K562 (cell line): ENCODE measurements around the gene DNAJC30. TPM values are rescaled to one million over a fixed set of nuclear protein-coding genes. Genes with fewer than 3 reads are reported as not detected.
A peak's percentile ranks its signal among the peaks of the same experiment; 100 is the strongest.

Experiments
- ATAC-seq: fragments of 200-7000 bp; cut with Tn5 transposase; 3 replicates; pipeline ENCODE4 v1.9.1; 2020; ENCODE audit warnings: moderate library complexity
- BruUV-seq: library from RNA; stranded (reverse); fragments of 400-500 nt; replicated peaks from 2 replicates; lab custom pipeline; 2021; lab: Mats Ljungman, UMichigan
- CTCF ChIA-PET: fragments of 300-600 bp; formaldehyde crosslinking; extraction: SDS; loops from one replicate; lab custom pipeline; 2021; ENCODE audit warnings: low intra/inter-chr PET ratio; lab: Yijun Ruan, JAX
- POLR2A ChIA-PET: fragments of 300-600, 350-650 bp; sonication (Branson Sonifier 250); formaldehyde crosslinking; extraction: SDS; loops from one replicate; lab custom pipeline; 2021; ENCODE audit warnings: antibody characterized with exemption, inconsistent platforms; lab: Yijun Ruan, JAX
- DNase-seq, 4 experiments: peaks; one replicate each; pipeline versions ENCODE4 v3.0.0 to v3.0.0-alpha.2; 2011 to 2018; ENCODE audit warnings: low spot score in 3 of 4, mixed read lengths in 3 of 4; ENCODE audit errors: extremely low read depth in 1 of 4
- FAIRE-seq: peaks from 2 replicates; lab custom pipeline; 2011; peaks lifted over from hg19 to GRCh38; lab: Jason Lieb, UNC
- H2AFZ ChIP-seq: 2 replicates; pipeline ENCODE4 v1.6.0; 2011; ENCODE audit warnings: low read depth, low read length, control low read depth, inconsistent platforms
- H3K27ac ChIP-seq: fragments of 200-600 bp; 3 replicates; pipeline ENCODE4 v1.8.0; 2011; ENCODE audit warnings: low read depth, mild to moderate bottlenecking, control low read depth, inconsistent platforms, low read length, moderate library complexity, mixed read lengths; ENCODE audit errors: extremely low read depth
- H3K27me3 ChIP-seq, 2 experiments: fragments of 300-600 bp in 1 of 2; 2 replicates in 1 of 2; 3 replicates in 1 of 2; pipeline versions ENCODE4 v1.6.0 to v1.8.0; 2011; ENCODE audit warnings: inconsistent platforms in 2 of 2, low read length in 2 of 2, mild to moderate bottlenecking in 1 of 2, mixed read lengths in 1 of 2, moderate library complexity in 1 of 2; ENCODE audit not compliant: control insufficient read depth in 2 of 2, insufficient read depth in 2 of 2
- H3K36me3 ChIP-seq: fragments of 300-600 bp; 3 replicates; pipeline ENCODE4 v1.8.0; 2011; ENCODE audit warnings: mild to moderate bottlenecking, low read length, inconsistent platforms; ENCODE audit not compliant: control insufficient read depth, insufficient read depth
- H3K4me1 ChIP-seq, 2 experiments: fragments of 200-600 bp in 1 of 2; replicated peaks in 1 of 2; 2 replicates in 1 of 2; 3 replicates in 1 of 2; pipeline versions ENCODE4 v1.5.1 to v1.8.0; 2011; ENCODE audit warnings: inconsistent platforms in 2 of 2, low read length in 2 of 2, mild to moderate bottlenecking in 1 of 2, mixed read lengths in 1 of 2, moderate library complexity in 1 of 2; ENCODE audit not compliant: control insufficient read depth in 2 of 2, insufficient read depth in 2 of 2
- H3K4me2 ChIP-seq: 2 replicates; pipeline ENCODE4 v1.6.1; 2011; ENCODE audit warnings: low read length, control low read depth, inconsistent platforms, mixed read lengths; ENCODE audit not compliant: insufficient read depth
- H3K4me3 ChIP-seq: fragments of 200-600 bp; sonication (generic), shearing (Covaris generic); 2 replicates; pipeline ENCODE4 v1.5.1; 2016; ENCODE audit warnings: control low read depth, inconsistent platforms
- H3K79me2 ChIP-seq: fragments of 200-600 bp; 3 replicates; pipeline ENCODE4 v1.8.0; 2011; ENCODE audit warnings: low read length, inconsistent platforms; ENCODE audit not compliant: control insufficient read depth, insufficient read depth
- H3K9ac ChIP-seq, 2 experiments: 2 replicates each; pipeline versions ENCODE4 v1.6.0 to v1.6.1; 2011; ENCODE audit warnings: low read depth in 2 of 2, low read length in 2 of 2, control low read depth in 1 of 2, inconsistent platforms in 1 of 2, mild to moderate bottlenecking in 1 of 2, mixed read lengths in 1 of 2; ENCODE audit not compliant: insufficient read depth in 1 of 2
- H3K9me1 ChIP-seq: one replicate; pipeline ENCODE4 v1.6.0; 2011; ENCODE audit warnings: inconsistent platforms, mild to moderate bottlenecking, low read length, moderate library complexity; ENCODE audit not compliant: control insufficient read depth, insufficient read depth
- H3K9me3 ChIP-seq: replicated peaks from 2 replicates; pipeline ENCODE4 v1.5.1; 2011; ENCODE audit warnings: low read depth, low read length, inconsistent platforms; ENCODE audit not compliant: control insufficient read depth, insufficient read depth
- H4K20me1 ChIP-seq: replicated peaks from 2 replicates; pipeline ENCODE4 v1.6.1; 2011; ENCODE audit warnings: low read length, inconsistent platforms, mixed read lengths; ENCODE audit not compliant: control insufficient read depth, insufficient read depth
- CSDE1 ChIP-seq, 2 experiments: fragments of 450-650 bp; IDR thresholded peaks; 2 replicates each; pipeline ENCODE4 v1.6.1; 2016; ENCODE audit warnings: mild to moderate bottlenecking in 1 of 2
- ELF1 ChIP-seq: fragments of 200-800 bp; sonication (Bioruptor generic); IDR thresholded peaks from 2 replicates; pipeline ENCODE4 v1.6.1; 2016; ENCODE audit warnings: missing genetic modification characterization, missing compliant biosample characterization
- ELF4 ChIP-seq: fragments of 450-650 bp; formaldehyde crosslinking; IDR thresholded peaks from 2 replicates; pipeline ENCODE4 v1.4.0; 2022; ENCODE audit warnings: missing genetic modification characterization
- EWSR1 ChIP-seq: fragments of 450-650 bp; IDR thresholded peaks from 2 replicates; pipeline ENCODE4 v1.6.1; 2018; ENCODE audit warnings: borderline replicate concordance, mild to moderate bottlenecking, low read depth, moderate library complexity; ENCODE audit not compliant: partially characterized antibody
- HNRNPH1 ChIP-seq: fragments of 200-400 bp; formaldehyde crosslinking; optimal IDR thresholded peaks from 2 replicates; pipeline ENCODE3; 2017; ENCODE audit warnings: low read depth, mild to moderate bottlenecking, low read length, moderate library complexity
- NKRF ChIP-seq: fragments of 450-650 bp; IDR thresholded peaks from 2 replicates; pipeline ENCODE4 v1.6.1; 2016; ENCODE audit warnings: borderline replicate concordance
- RNF2 ChIP-seq: sonication (generic); IDR thresholded peaks from 2 replicates; pipeline ENCODE4 v1.6.1; 2016
- SMAD2 ChIP-seq: fragments of 150-350 bp; IDR thresholded peaks from 2 replicates; pipeline ENCODE4 v1.6.1; 2014; ENCODE audit warnings: low read depth, mild to moderate bottlenecking, low read length
- XRCC5 ChIP-seq: fragments of 200-400 bp; formaldehyde crosslinking; IDR thresholded peaks from 2 replicates; pipeline ENCODE4 v1.6.1; 2017; ENCODE audit warnings: low read depth, mild to moderate bottlenecking, low read length
- ZBTB7A ChIP-seq: IDR thresholded peaks from 2 replicates; pipeline ENCODE4 v1.6.1; 2011; ENCODE audit warnings: low read depth, mild to moderate bottlenecking, low read length, moderate library complexity, borderline replicate concordance; ENCODE audit not compliant: control insufficient read depth
- ZNF584 ChIP-seq: fragments of 200-800 bp; sonication (Bioruptor generic); IDR thresholded peaks from 2 replicates; pipeline ENCODE4 v1.6.1; 2016; ENCODE audit warnings: low read depth, mild to moderate bottlenecking, missing genetic modification characterization, missing compliant biosample characterization
- WGBS: fragments of 100-300 bp; shearing (Covaris generic); methylation state at CpG from one replicate; pipeline ENCODE4 v1.1.6; 2016; ENCODE audit warnings: low coverage, mixed read lengths; ENCODE audit not compliant: insufficient coverage; ENCODE audit errors: missing lambda C conversion rate; 5-methylcytosine and 5-hydroxymethylcytosine counted together
- in situ Hi-C: fragments of 300-500 bp; cut with MboI; formaldehyde crosslinking; loops from 4 replicates; pipeline ENCODE4 v1.15.0; 2018; ENCODE audit warnings: inconsistent platforms, mixed read lengths
- intact Hi-C: fragments of 100-400 bp; cut with micrococcal nuclease; formaldehyde crosslinking; loops from 2 replicates; pipeline ENCODE4 v1.14.2; 2022
- polyA plus RNA-seq, 8 experiments: library from polyadenylated mRNA; depleted of rRNA in 4 of 8; stranded (reverse) in 5 of 8; unstranded in 3 of 8; fragments of >200 nt; fragmentation: Nextera tagmentation in 2 of 8; fragmentation: Illumina TruSeq in 1 of 8; extraction: Ambion mirVana in 2 of 8; extraction: Trizol in 1 of 8; gene quantifications; 2 replicates each; pipeline versions ENCODE4 v1.2.1 to v1.2.3, GENCODE V29; 2011 to 2014; ENCODE audit warnings: inconsistent platforms in 1 of 8, missing spikeins in 1 of 8
- total RNA-seq, 7 experiments: library from RNA; depleted of rRNA in 6 of 7; stranded (reverse); fragments of >200 nt in 6 of 7; fragmentation: Illumina TruSeq in 2 of 7; extraction: Trizol in 2 of 7; gene quantifications; 2 replicates each; pipeline versions ENCODE4 v1.2.1 to v1.2.3, GENCODE V29; 2011 to 2021; ENCODE audit warnings: low replicate concordance in 1 of 7
- TF ChIP-seq, protein P1 (sequence below): fragments of 250-450 bp; sonication (Bioruptor Pico); IDR thresholded peaks from 2 replicates; pipeline ENCODE4 v1.4.0; 2020; ENCODE audit warnings: mild to moderate bottlenecking, moderate library complexity
- TF ChIP-seq, protein P2 (sequence below): sonication (generic); formaldehyde crosslinking; IDR thresholded peaks from 2 replicates; pipeline ENCODE4 v1.5.0; 2020; ENCODE audit warnings: missing genetic modification reagents

DNAJC30 gene
- total and polyA plus RNA-seq, 9 of the 15 experiments (the other 6 are each of a cell fraction or from before 2014, with no cell fraction given), result 1.1 to 11.3 (median 4.6) TPM

GRCh38 chr7:73683788-73684693 is 788 bp upstream of the DNAJC30 start:
- ATAC-seq, result peak; percentile 19
- TF ChIP-seq HNRNPH1 (no peak), SMAD2 (no peak), NKRF (peak; percentile 27), ZBTB7A (0 out of 2 replicates have a peak, but pooled peaks have one; percentile 40), ELF1 (tag) (peak; percentile 2; the same call in 1 of the 2 replicates), EWSR1 (no peak), CSDE1 (IDR thresholded peaks at IDR 0.05) (no peak), XRCC5 (no peak), ZNF584 (CRISPR knock-in tag) (no peak), ELF4 (no peak), RNF2 (no peak)
- TF ChIP-seq, protein P1, sequence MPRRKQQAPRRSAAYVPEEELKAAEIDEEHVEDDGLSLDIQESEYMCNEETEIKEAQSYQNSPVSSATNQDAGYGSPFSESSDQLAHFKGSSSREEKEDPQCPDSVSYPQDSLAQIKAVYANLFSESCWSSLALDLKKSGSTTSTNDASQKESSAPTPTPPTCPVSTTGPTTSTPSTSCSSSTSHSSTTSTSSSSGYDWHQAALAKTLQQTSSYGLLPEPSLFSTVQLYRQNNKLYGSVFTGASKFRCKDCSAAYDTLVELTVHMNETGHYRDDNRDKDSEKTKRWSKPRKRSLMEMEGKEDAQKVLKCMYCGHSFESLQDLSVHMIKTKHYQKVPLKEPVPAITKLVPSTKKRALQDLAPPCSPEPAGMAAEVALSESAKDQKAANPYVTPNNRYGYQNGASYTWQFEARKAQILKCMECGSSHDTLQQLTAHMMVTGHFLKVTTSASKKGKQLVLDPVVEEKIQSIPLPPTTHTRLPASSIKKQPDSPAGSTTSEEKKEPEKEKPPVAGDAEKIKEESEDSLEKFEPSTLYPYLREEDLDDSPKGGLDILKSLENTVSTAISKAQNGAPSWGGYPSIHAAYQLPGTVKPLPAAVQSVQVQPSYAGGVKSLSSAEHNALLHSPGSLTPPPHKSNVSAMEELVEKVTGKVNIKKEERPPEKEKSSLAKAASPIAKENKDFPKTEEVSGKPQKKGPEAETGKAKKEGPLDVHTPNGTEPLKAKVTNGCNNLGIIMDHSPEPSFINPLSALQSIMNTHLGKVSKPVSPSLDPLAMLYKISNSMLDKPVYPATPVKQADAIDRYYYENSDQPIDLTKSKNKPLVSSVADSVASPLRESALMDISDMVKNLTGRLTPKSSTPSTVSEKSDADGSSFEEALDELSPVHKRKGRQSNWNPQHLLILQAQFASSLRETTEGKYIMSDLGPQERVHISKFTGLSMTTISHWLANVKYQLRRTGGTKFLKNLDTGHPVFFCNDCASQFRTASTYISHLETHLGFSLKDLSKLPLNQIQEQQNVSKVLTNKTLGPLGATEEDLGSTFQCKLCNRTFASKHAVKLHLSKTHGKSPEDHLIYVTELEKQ, result no peak
- TF ChIP-seq, protein P2, sequence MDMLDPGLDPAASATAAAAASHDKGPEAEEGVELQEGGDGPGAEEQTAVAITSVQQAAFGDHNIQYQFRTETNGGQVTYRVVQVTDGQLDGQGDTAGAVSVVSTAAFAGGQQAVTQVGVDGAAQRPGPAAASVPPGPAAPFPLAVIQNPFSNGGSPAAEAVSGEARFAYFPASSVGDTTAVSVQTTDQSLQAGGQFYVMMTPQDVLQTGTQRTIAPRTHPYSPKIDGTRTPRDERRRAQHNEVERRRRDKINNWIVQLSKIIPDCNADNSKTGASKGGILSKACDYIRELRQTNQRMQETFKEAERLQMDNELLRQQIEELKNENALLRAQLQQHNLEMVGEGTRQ (CRISPR knock-in tag), result no peak

More at GRCh38 chr7:73683788-73684693, 788 bp upstream of the DNAJC30 start:
- TSS peak; percentile 85 for BruUV-seq
- Histone ChIP-seq H3K9me3 (no peaks in the 10 kb centered on the region), H3K36me3 (peaks cover 62% of the 10 kb centered on the region), H3K79me2 (peaks cover 87% of the 10 kb centered on the region), H4K20me1 (0 out of 2 replicates have a peak, but pooled peaks cover 7% of the 10 kb centered on the region), H3K27me3 (no peaks in the 10 kb centered on the region), H3K9me1 (no peaks in the 10 kb centered on the region), H2AFZ (peak overlapping the region; percentile 89), H3K27ac (peak overlapping the region; percentile 90), H3K4me2 (peak overlapping the region; percentile 94), H3K4me3 (peak overlapping the region; percentile 99), H3K4me1 (peaks cover 32 to 40% of the 10 kb centered on the region in 2 experiments; a peak in 4 of 5 replicates), H3K9ac (peak overlapping the region; percentile 93 to 98)
- peak; percentile 19 for FAIRE-seq
- in situ Hi-C loops, result no loop called here
- DNase-seq, result peak in 3 of 4 experiments; percentile 60 to 64 (median 60)
- ChIA-PET POLR2A (interaction anchor here (0.6 to 1.7 kb wide), 9 partner anchors 9 to 805 kb away, joined by 3 to 8 read pairs (median 5); no protein-coding TSS in a partner anchor), CTCF (no interaction called here)
- 1% methylated on average over 51 of the region's 58 CpGs for WGBS
- intact Hi-C loops, result loop anchor here (5.0 kb wide), 1 partner anchor 33 kb away; the partner anchor contains the start of gene STX1A
